Spleen (tissue), 11 donors: ENCODE measurements around the gene ABCA4. TPM values are rescaled to one million over a fixed set of nuclear protein-coding genes. Genes with fewer than 3 reads are reported as not detected.

Experiments
- DNase-seq: peaks from one replicate; pipeline ENCODE4 v3.0.0-alpha.2; 2020
- H3K27ac ChIP-seq, 8 donors: fragments of 200-600 bp; sonication (generic) in 7 of 8; 1 replicate in 4 of 8; 2 replicates in 4 of 8; pipeline versions ENCODE4 v1.5.0 to v1.8.0; 2016 to 2021; ENCODE audit warnings: inconsistent platforms in 4 of 8, mild to moderate bottlenecking in 4 of 8, moderate library complexity in 1 of 8
- H3K27me3 ChIP-seq, 7 donors: fragments of 200-600 bp; sonication (generic) in 6 of 7; replicated peaks in 1 of 7; 1 replicate in 4 of 7; 2 replicates in 3 of 7; pipeline versions ENCODE4 v1.5.0 to v1.8.0; 2016 to 2021; ENCODE audit warnings: inconsistent platforms in 3 of 7, mild to moderate bottlenecking in 1 of 7
- H3K36me3 ChIP-seq, 6 donors: fragments of 200-600 bp; sonication (generic) in 5 of 6; 1 replicate in 4 of 6; 2 replicates in 2 of 6; pipeline versions ENCODE4 v1.5.0 to v1.8.0; 2016 to 2021; ENCODE audit warnings: inconsistent platforms in 2 of 6
- H3K4me1 ChIP-seq, 6 donors: fragments of 200-600 bp; sonication (generic) in 5 of 6; 1 replicate in 3 of 6; 2 replicates in 3 of 6; pipeline versions ENCODE4 v1.5.0 to v1.8.0; 2016 to 2021; ENCODE audit warnings: inconsistent platforms in 3 of 6
- H3K4me3 ChIP-seq, 8 donors: fragments of 200-600 bp; sonication (generic) in 7 of 8; 1 replicate in 4 of 8; 2 replicates in 4 of 8; pipeline versions ENCODE4 v1.5.0 to v1.8.0; 2016 to 2021; ENCODE audit warnings: inconsistent platforms in 4 of 8, mild to moderate bottlenecking in 4 of 8, moderate library complexity in 2 of 8
- H3K9me3 ChIP-seq, 8 donors: fragments of 200-600 bp; sonication (generic) in 7 of 8; 1 replicate in 4 of 8; 2 replicates in 4 of 8; pipeline versions ENCODE4 v1.5.0 to v1.8.0; 2016 to 2021; ENCODE audit warnings: inconsistent platforms in 4 of 8
- CTCF ChIP-seq, 11 experiments: fragments of 200-600 bp in 7 of 11; fragments of 450-650 bp in 4 of 11; sonication (generic) in 4 of 11; IDR thresholded peaks in 8 of 11; conservative IDR thresholded peaks in 3 of 11; 1 replicate in 7 of 11; 2 replicates in 4 of 11; pipeline versions ENCODE4 v1.4.0 to v1.8.0; 2016 to 2021; ENCODE audit warnings: antibody characterized with exemption in 11 of 11, inconsistent platforms in 4 of 11, mild to moderate bottlenecking in 1 of 11
- POLR2A ChIP-seq, 3 donors: fragments of 450-650 bp; IDR thresholded peaks; one replicate each; pipeline ENCODE4 v1.5.1; 2017; ENCODE audit warnings: antibody characterized with exemption in 3 of 3, mild to moderate bottlenecking in 1 of 3
- POLR2AphosphoS5 ChIP-seq, 3 donors: sonication (generic); formaldehyde crosslinking; IDR thresholded peaks; one replicate each; pipeline ENCODE4 v1.5.1; 2017; ENCODE audit warnings: antibody characterized with exemption in 3 of 3
- WGBS, 5 donors: extraction: QIAGEN DNeasy Blood & Tissue Kit in 3 of 5; methylation state at CpG; one replicate each; pipeline versions ENCODE4 v1.1.5 to v1.1.7; 2013 to 2018; 5-methylcytosine and 5-hydroxymethylcytosine counted together
- intact Hi-C: fragments of 100-400 bp; cut with DNase I; formaldehyde crosslinking; loops from one replicate; pipeline ENCODE4 v1.15.0; 2023; ENCODE audit warnings: low total_unique reads
- polyA plus RNA-seq, 3 donors: library from polyadenylated mRNA; stranded (reverse); fragments of 200-250 nt; gene quantifications; one replicate each; pipeline ENCODE4 v1.2.1, GENCODE V29; 2013
- total RNA-seq, 7 donors: library from RNA; depleted of rRNA in 3 of 7; stranded (reverse); fragments of >200 nt in 3 of 7; fragmentation: NEBNext Ultra II Directional in 4 of 7; extraction: Animal tissue kit (Norgen Biotek cat#: 25700) in 4 of 7; gene quantifications; one replicate each; pipeline versions ENCODE4 v1.1.0 to v1.2.1, GENCODE V29; 2016 to 2021
- donor health status: healthy with polysubstance abuse.
- donor health status: DM: no; HTN: no; CAD: no; lungs with moderate emphysema.
- donor health status: DM: no; HTN: no; CAD: no.
- donor health status: Bipolar disorder and iron deficiency.
- donor health status: healthy.
- donor health status: DM: no; HTN: no; CAD: no.
- donor health status: DM: yes; HTN: yes; CAD: no.

The ABCA4 gene
- total and polyA plus RNA-seq, 10 donors, result 0.04 to 0.64 (median 0.24) TPM

GRCh38 chr1:94084547-94084946 is 36.4 kb downstream of the ABCA4 start:
- Histone ChIP-seq H3K36me3 (no peaks in the 10 kb centered on the region), H3K9me3 (no peaks in the 10 kb centered on the region), H3K27ac (no peak overlapping the region), H3K27me3 (peaks cover 0 to 11% (median 0%) of the 10 kb centered on the region in 7 donors), H3K4me3 (no peak overlapping the region), H3K4me1 (peaks cover 0 to 12% (median 2%) of the 10 kb centered on the region in 6 donors)
- intact Hi-C loops, result no loop called here
- TF ChIP-seq POLR2A (IDR thresholded peaks at IDR 0.05) (no peak), CTCF (IDR thresholded peaks at IDR 0.05 in 8 of 11, conservative IDR thresholded peaks at IDR 0.05 in 3 of 11) (no peak), POLR2AphosphoS5 (IDR thresholded peaks at IDR 0.05) (no peak)
- WGBS, 5 donors, result 44 to 68% (median 47%) methylated on average over 6 of the region's 6 CpGs
- no peak for DNase-seq

GRCh38 chr1:94084085-94084484 is 36.9 kb downstream of the ABCA4 start:
- Histone ChIP-seq H3K27me3 (peaks cover 0 to 11% (median 0%) of the 10 kb centered on the region in 7 donors), H3K27ac (no peak overlapping the region), H3K36me3 (no peaks in the 10 kb centered on the region), H3K9me3 (no peaks in the 10 kb centered on the region), H3K4me3 (no peak overlapping the region), H3K4me1 (peaks cover 0 to 17% (median 2%) of the 10 kb centered on the region in 6 donors)
- DNase-seq, result no peak
- TF ChIP-seq POLR2A (IDR thresholded peaks at IDR 0.05) (no peak), POLR2AphosphoS5 (IDR thresholded peaks at IDR 0.05) (no peak), CTCF (IDR thresholded peaks at IDR 0.05 in 8 of 11, conservative IDR thresholded peaks at IDR 0.05 in 3 of 11) (no peak)
- intact Hi-C loops, result no loop called here

DNA sequence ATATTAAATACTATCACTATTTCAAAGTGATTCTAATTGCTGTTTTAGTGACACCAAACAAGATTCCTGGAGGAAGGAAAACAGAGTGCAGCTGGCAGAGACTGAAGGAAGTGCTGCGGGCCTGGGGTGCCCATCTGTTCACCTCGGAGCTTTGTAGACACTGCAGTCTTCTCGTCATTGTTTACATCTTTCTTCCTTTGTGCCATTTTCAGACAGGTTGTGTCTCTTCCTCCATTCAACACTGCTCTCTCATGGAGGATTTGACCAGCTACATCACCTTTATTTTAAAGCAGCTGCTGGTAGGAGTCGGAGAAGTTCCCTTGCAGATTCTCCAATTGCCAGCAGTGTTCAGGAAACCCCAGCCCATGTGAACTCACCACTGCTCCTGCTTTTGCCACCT is 37.3 kb downstream of the ABCA4 start:
- no peak overlapping the region for H3K27ac ChIP-seq
- peaks cover 0 to 11% (median 0%) of the 10 kb centered on the region in 7 donors for H3K27me3 ChIP-seq
- TF ChIP-seq CTCF (IDR thresholded peaks at IDR 0.05 in 8 of 11, conservative IDR thresholded peaks at IDR 0.05 in 3 of 11) (no peak), POLR2A (IDR thresholded peaks at IDR 0.05) (no peak), POLR2AphosphoS5 (IDR thresholded peaks at IDR 0.05) (no peak)
- no peak overlapping the region for H3K4me3 ChIP-seq
- no peak for DNase-seq
- peaks cover 0 to 17% (median 2%) of the 10 kb centered on the region in 6 donors for H3K4me1 ChIP-seq
- 9 to 18% (median 16%) methylated on average over 4 of the region's 4 CpGs for WGBS, 5 donors
- no peaks in the 10 kb centered on the region for H3K36me3 ChIP-seq
- intact Hi-C loops, result no loop called here
- H3K9me3 ChIP-seq, result no peaks in the 10 kb centered on the region

- Histone ChIP-seq H3K4me1 (peaks cover 0 to 19% (median 3%) of the 10 kb centered on the region in 6 donors), H3K27me3 (peaks cover 0 to 11% (median 0%) of the 10 kb centered on the region in 7 donors), H3K36me3 (no peaks in the 10 kb centered on the region), H3K27ac (no peak overlapping the region), H3K9me3 (no peaks in the 10 kb centered on the region), H3K4me3 (no peak overlapping the region)
- TF ChIP-seq CTCF (IDR thresholded peaks at IDR 0.05 in 8 of 11, conservative IDR thresholded peaks at IDR 0.05 in 3 of 11) (no peak), POLR2A (IDR thresholded peaks at IDR 0.05) (no peak), POLR2AphosphoS5 (IDR thresholded peaks at IDR 0.05) (no peak)
- intact Hi-C loops, result no loop called here
- DNase-seq, result no peak
- 70 to 80% (median 74%) methylated on average over 7 of the region's 7 CpGs for WGBS, 5 donors
Measured at GRCh38 chr1:94081566-94082344, 39.2 kb downstream of the ABCA4 start.
